Activated naive CD8-positive, alpha-beta T cell treated with anti-CD3 and anti-CD28 coated beads for 36 hours (primary cell): ENCODE results near the gene ARL15. TPM values are rescaled to one million over a fixed set of nuclear protein-coding genes. Genes with fewer than 3 reads are reported as not detected.

Experiments
- DNase-seq: peaks from one replicate; pipeline ENCODE4 v3.0.0; 2021
- H3K27ac Mint-ChIP-seq: one replicate; pipeline ENCODE4 v1.8.0; 2022; ENCODE audit warnings: mild to moderate bottlenecking, moderate library complexity, mixed read lengths
- H3K27me3 Mint-ChIP-seq: one replicate; pipeline ENCODE4 v1.8.0; 2022; ENCODE audit warnings: mild to moderate bottlenecking, mixed read lengths
- H3K36me3 Mint-ChIP-seq: one replicate; pipeline ENCODE4 v1.8.0; 2021; ENCODE audit warnings: mild to moderate bottlenecking, mixed read lengths
- H3K4me1 Mint-ChIP-seq: one replicate; pipeline ENCODE4 v1.8.0; 2021; ENCODE audit warnings: mixed read lengths
- H3K4me3 Mint-ChIP-seq: one replicate; pipeline ENCODE4 v1.8.0; 2022; ENCODE audit warnings: mild to moderate bottlenecking, moderate library complexity, mixed read lengths
- H3K9me3 Mint-ChIP-seq: one replicate; pipeline ENCODE4 v1.8.0; 2022; ENCODE audit warnings: mixed read lengths
- total RNA-seq, 2 experiments: library from RNA; stranded (reverse); gene quantifications; one replicate each; pipeline ENCODE4 v1.2.3, GENCODE V29; 2021

ARL15 gene
- total RNA-seq, 2 experiments from 2014 or later = 4.1 to 5.5 TPM

DNA sequence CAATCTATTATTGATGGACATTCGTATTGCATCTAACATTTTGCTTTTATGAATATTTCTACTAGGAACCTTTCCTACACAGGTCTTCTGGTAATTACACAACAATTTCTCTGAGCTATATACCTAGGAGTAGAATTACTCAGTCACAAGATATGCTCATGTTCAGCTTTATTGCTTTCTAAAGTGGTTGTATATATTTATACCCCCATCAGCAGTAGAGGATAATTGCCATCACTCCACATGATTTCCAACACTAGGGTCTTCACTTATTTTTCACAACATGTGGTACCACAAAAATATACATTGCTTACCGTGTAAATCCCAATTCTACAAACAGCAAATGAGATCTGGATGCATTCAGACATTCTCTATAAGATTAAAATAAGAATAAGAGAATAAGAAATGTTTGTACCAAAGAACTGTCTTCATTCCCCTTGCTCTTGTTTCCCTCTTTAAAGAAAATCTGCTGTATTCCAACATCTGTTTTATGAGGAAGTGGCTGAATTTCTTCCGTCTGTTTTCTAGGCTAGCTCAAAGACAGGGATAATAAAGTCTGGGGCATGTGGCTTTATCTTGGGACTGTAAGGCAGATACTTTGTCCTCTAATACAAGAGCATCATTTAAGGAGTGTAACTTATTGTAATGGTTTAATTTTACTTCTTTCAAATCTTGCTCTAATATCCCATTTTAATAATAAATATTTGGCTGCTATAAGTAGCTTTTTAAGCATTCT, 28.2 kb downstream of the ARL15 start:
- H3K27ac Mint-ChIP-seq = no peak overlapping the region
- no peaks in the 10 kb centered on the region for H3K27me3 Mint-ChIP-seq
- no peak for DNase-seq
- no peak overlapping the region for H3K4me3 Mint-ChIP-seq
- H3K4me1 Mint-ChIP-seq = no peaks in the 10 kb centered on the region
- peaks cover 10% of the 10 kb centered on the region for H3K9me3 Mint-ChIP-seq
- H3K36me3 Mint-ChIP-seq = peaks cover 24% of the 10 kb centered on the region

DNA sequence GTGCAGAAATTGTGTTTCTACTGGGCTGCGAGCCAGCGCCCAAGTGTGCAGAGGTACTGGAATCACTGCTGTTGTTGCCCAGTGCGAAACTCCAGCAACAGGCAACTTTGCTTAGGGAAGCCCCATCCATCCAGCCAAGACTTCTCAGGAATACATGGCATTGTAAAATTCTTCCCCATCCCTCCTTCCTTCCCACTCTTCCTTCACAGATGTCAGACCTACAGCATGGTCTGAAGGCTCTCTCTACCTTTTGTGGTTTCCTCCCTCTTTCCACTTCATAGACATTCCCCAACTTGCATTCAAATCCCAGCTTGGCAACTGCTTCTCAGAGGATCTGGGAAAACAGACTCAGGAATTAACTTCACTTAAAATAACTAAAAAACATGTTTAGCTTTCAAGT, 30.4 kb downstream of the ARL15 start:
- Mint-ChIP-seq H3K9me3 (peaks cover 3% of the 10 kb centered on the region), H3K27me3 (no peaks in the 10 kb centered on the region), H3K4me1 (peaks cover 1% of the 10 kb centered on the region), H3K36me3 (peaks cover 15% of the 10 kb centered on the region), H3K4me3 (no peak overlapping the region), H3K27ac (no peak overlapping the region)
- no peak for DNase-seq

DNA sequence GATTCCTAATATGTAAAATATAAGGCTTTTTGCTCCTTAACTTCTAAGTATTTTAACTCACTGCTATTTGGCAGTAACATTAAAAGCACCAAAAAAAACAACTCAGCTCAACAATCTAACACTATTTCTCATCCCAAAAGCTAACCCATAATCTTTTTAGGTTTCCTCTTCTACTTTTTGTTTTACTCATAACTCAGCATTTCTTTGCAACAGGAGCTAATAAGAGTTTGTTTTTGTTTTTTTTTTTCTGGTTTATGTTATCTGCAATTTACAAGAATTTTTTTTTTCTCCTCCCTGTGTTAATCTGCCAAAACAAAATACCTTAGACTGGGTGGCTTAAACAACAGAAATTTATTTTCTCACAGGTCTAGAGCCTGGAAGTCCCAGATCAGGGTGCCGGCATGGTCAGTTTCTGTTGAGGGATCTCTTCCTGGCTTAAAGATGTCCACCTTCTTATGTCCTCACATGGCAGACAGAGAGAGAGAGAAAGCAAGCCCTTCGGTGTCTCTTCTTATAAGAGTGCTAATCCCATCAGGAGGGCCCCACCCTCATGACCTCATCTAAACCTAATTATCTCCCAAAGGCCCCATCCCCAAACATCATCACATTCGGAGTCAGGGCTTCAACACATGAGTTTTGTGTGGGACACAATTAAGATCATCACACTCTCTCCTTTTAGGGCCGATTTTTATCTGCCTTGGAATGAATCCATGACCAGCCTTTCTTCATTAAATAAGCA, 31.2 kb downstream of the ARL15 start:
- H3K36me3 Mint-ChIP-seq = peaks cover 15% of the 10 kb centered on the region
- H3K4me1 Mint-ChIP-seq = peaks cover 3% of the 10 kb centered on the region
- H3K27me3 Mint-ChIP-seq = no peaks in the 10 kb centered on the region
- H3K9me3 Mint-ChIP-seq = peaks cover 3% of the 10 kb centered on the region
- no peak overlapping the region for H3K27ac Mint-ChIP-seq
- DNase-seq = no peak
- H3K4me3 Mint-ChIP-seq = no peak overlapping the region

DNA sequence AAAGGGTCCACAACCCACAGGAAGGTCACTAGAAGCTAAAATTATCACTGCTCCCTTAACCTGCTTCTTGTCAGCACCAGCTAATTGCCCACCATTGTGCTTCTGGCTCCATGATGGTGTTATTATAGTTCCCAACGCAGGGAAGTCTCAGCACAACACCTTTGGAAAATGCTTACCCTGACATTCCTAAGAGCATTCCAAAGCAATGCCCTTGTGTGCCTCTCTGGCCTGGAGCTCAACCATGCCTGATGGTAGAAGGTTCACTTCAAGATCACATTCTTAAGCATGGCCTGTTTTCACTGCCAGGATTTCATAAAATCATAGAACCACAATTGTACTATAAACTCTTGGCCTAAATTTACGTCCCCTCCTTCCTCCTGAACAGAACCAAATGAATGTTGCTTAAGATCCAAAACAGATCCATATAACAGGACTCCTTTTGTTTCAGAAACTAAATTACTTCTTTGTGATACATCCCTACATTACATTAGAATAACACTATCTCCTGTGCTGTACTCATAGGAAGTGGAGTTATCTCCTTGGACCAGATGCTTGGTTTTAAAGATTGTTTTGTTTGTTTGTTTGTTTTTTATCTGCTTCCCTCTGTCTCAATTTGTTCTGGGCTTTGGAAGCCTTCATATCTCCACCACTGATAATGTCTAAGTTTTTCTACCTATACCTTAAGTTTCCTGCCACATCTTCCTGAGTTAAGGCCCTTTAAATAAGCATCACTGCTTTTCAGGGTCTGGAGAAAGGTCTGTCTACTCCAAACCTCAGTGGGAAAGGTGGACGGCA, 32.1 kb downstream of the ARL15 start:
- H3K27ac Mint-ChIP-seq = no peak overlapping the region
- peaks cover 3% of the 10 kb centered on the region for H3K9me3 Mint-ChIP-seq
- peaks cover 11% of the 10 kb centered on the region for H3K4me1 Mint-ChIP-seq
- no peaks in the 10 kb centered on the region for H3K27me3 Mint-ChIP-seq
- no peak for DNase-seq
- peaks cover 15% of the 10 kb centered on the region for H3K36me3 Mint-ChIP-seq
- H3K4me3 Mint-ChIP-seq = no peak overlapping the region

DNA sequence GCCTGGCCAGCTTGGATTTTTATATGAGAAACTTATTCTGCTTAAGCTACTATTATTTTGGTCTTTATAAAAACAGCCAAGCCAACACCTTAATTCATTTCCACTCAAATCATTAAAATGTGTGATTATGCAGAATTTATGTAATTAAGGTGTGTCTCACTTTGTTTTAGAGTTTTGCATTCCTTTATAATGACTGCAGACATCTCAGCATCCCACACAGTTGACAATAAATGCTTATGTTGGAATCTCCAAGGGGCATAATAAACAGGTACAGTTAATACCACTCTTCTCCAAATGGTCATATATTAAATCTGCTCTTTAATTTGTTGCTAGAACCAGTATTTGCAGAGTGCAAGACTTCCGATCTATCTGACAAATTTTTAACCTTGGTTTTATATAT, 34.3 kb downstream of the ARL15 start:
- Mint-ChIP-seq H3K4me3 (no peak overlapping the region), H3K36me3 (peaks cover 11% of the 10 kb centered on the region), H3K27ac (no peak overlapping the region), H3K4me1 (peaks cover 13% of the 10 kb centered on the region), H3K27me3 (no peaks in the 10 kb centered on the region), H3K9me3 (peaks cover 3% of the 10 kb centered on the region)
- no peak for DNase-seq

DNA sequence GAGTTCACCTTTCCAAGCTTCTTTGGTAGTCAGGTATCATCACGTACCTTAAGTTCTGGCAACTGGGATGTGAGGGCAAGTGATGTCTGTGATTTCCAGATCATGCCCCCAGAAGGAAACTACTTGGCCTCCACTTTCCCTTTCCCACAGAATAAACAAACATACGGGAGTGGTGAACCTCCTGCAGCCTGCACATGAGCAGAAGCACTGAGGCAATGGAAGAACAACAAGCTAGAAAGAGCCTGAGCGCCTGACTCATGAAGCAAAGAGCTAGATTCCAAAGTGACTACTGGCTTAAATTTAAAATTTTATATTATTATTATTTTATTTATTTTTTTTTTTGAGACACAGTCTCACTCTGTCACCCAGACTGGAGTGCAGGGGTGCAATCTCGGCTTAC, 35.0 kb downstream of the ARL15 start:
- H3K27ac Mint-ChIP-seq = no peak overlapping the region
- no peak for DNase-seq
- no peak overlapping the region for H3K4me3 Mint-ChIP-seq
- H3K27me3 Mint-ChIP-seq = no peaks in the 10 kb centered on the region
- peaks cover 10% of the 10 kb centered on the region for H3K36me3 Mint-ChIP-seq
- peaks cover 13% of the 10 kb centered on the region for H3K4me1 Mint-ChIP-seq
- H3K9me3 Mint-ChIP-seq = peaks cover 3% of the 10 kb centered on the region

DNA sequence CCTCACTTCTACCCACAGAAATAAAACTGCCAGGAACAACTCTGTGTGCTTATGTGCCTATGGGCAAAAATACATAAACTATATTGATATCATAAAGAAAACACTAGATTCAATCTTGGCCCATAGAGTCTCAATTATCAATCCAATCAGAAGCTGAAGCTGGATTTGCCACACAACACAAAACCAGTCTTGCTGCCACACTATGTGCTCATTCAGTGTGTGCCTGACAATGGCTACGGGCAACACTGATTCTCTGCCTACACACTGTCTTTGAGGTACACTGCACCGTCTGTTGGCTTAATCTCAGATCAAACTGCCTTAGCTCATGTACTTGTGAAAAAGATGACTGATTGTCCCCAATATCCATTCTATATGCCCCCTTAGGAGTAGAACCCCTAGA, 35.4 kb downstream of the ARL15 start:
- no peak for DNase-seq
- H3K9me3 Mint-ChIP-seq = no peaks in the 10 kb centered on the region
- peaks cover 5% of the 10 kb centered on the region for H3K36me3 Mint-ChIP-seq
- H3K4me1 Mint-ChIP-seq = peaks cover 13% of the 10 kb centered on the region
- no peak overlapping the region for H3K4me3 Mint-ChIP-seq
- H3K27ac Mint-ChIP-seq = no peak overlapping the region
- no peaks in the 10 kb centered on the region for H3K27me3 Mint-ChIP-seq

DNA sequence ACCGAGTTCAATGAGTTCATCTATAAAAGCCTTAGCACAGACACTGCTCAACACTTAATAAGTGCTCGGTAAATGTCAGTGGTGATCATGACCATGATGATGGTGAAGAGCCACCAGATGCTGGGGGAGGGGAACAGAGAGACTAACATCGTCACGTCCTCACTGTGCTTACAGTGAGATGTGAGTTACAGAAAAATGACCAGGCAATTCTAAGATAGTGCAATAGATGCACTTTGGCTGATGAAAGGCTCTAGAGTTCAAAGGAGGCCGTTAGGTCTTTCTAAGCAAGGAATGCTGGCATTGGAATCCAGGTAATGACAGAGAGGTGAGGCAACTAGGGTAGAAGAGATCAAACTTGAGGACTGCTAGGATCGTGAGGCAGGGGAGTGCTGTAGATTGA, 36.7 kb downstream of the ARL15 start:
- no peak overlapping the region for H3K27ac Mint-ChIP-seq
- no peaks in the 10 kb centered on the region for H3K9me3 Mint-ChIP-seq
- H3K4me3 Mint-ChIP-seq = no peak overlapping the region
- H3K4me1 Mint-ChIP-seq = peaks cover 13% of the 10 kb centered on the region
- peaks cover 2% of the 10 kb centered on the region for H3K36me3 Mint-ChIP-seq
- H3K27me3 Mint-ChIP-seq = no peaks in the 10 kb centered on the region
- no peak for DNase-seq

DNA sequence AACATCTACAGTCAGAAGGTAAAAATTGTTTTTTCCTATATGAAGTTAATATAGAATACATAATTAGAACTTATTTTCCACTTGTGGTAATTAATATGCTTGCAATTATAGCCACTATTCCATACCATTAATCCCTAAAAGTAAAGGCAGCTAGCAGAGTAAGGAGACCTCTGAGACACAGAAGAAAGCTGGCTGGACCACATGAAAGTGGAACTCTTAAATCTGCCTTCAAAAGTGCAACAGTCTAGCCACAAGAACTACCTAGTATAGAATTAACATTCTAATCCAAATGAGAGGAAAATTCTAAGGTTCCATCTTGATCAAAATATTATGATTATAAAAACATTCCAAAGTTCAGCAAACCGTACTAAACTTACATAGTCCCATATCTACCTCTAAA, 37.6 kb downstream of the ARL15 start:
- Mint-ChIP-seq H3K36me3 (peaks cover 2% of the 10 kb centered on the region), H3K4me1 (peaks cover 13% of the 10 kb centered on the region), H3K27me3 (no peaks in the 10 kb centered on the region), H3K27ac (no peak overlapping the region), H3K9me3 (no peaks in the 10 kb centered on the region), H3K4me3 (no peak overlapping the region)
- DNase-seq = no peak

DNA sequence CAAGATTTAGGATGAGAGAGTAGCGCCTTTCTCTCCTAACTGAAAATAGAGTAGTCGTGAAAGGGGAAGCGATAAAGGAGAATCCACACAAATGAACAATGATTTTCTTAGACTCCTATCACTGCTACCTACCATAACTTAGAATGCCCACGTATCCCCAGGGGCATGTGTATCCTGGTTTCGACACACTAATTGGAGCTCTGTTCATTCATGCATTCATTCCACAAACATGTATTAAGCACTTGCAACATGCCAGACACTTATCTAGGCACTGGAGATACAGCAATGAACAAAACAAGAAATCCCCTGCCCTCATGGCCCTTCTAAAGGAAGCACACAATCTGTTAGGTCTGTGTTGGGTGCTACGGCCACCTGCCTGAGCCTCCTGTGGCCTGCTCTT, 40.0 kb downstream of the ARL15 start:
- no peak for DNase-seq
- Mint-ChIP-seq H3K36me3 (no peaks in the 10 kb centered on the region), H3K27ac (no peak overlapping the region), H3K9me3 (no peaks in the 10 kb centered on the region), H3K4me1 (peaks cover 13% of the 10 kb centered on the region), H3K27me3 (no peaks in the 10 kb centered on the region), H3K4me3 (no peak overlapping the region)

DNA sequence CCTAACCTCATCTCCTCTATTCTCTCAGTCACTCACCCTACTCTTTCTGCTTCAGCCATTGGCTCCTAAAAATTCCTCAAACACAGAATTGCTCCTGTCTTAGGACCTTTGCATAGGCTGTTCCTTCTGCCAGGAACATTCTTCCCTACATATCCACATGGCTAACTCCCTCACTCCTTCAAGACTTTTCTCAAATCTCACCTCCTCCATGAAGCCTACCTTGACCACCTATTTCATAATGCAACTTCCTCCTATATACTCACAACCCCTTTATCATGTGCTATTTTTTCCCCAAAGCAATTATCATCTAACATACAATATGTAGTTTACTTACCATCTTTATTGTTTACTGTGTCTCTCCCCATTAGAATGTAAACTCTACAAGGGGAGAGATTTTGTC, 45.8 kb downstream of the ARL15 start:
- DNase-seq = no peak
- H3K27ac Mint-ChIP-seq = no peak overlapping the region
- no peak overlapping the region for H3K4me3 Mint-ChIP-seq
- peaks cover 5% of the 10 kb centered on the region for H3K4me1 Mint-ChIP-seq
- H3K9me3 Mint-ChIP-seq = peaks cover 1% of the 10 kb centered on the region
- peaks cover 3% of the 10 kb centered on the region for H3K36me3 Mint-ChIP-seq
- no peaks in the 10 kb centered on the region for H3K27me3 Mint-ChIP-seq

DNA sequence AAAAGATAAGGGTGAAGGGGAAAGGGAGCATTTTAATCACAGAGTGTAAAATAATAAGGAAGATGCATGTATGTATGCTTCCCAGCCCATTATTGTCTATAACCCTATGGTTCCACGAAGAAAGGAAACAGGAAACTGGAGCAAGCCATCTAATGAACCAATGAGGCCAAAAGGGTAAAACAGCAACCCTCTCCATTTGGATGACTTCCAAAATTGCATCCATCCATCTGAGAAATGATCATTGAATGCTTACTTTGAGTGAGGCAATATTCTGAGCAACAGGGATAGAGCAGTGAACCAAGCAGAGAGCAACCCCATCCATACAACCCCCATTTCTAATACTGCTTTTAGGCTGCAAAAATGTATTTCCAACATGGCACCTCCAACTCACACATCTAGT, 46.9 kb downstream of the ARL15 start:
- Mint-ChIP-seq H3K9me3 (peaks cover 1% of the 10 kb centered on the region), H3K27ac (no peak overlapping the region), H3K4me1 (peaks cover 10% of the 10 kb centered on the region), H3K4me3 (no peak overlapping the region), H3K27me3 (no peaks in the 10 kb centered on the region), H3K36me3 (peaks cover 3% of the 10 kb centered on the region)
- DNase-seq = no peak

DNA sequence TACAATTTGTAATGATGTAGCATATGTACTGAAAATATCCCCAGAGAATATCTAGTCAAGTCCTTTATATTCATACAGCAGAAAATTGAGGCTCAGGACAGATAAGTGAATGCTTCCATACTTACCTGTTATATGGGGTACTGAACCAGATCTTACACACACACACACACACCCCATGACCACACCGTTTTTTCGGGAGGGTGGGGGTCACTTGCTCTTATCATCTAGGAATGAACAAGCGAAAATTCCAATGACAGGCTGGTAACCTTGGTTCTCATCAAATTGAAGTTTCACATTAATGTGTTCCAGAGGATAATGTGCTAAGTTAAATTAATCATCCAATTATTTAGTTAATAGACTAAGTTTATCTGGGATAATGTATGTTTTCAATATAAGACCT, 48.8 kb downstream of the ARL15 start:
- Mint-ChIP-seq H3K27me3 (no peaks in the 10 kb centered on the region), H3K27ac (no peak overlapping the region), H3K9me3 (peaks cover 1% of the 10 kb centered on the region), H3K36me3 (peaks cover 3% of the 10 kb centered on the region), H3K4me1 (peaks cover 15% of the 10 kb centered on the region), H3K4me3 (no peak overlapping the region)
- DNase-seq = no peak

DNA sequence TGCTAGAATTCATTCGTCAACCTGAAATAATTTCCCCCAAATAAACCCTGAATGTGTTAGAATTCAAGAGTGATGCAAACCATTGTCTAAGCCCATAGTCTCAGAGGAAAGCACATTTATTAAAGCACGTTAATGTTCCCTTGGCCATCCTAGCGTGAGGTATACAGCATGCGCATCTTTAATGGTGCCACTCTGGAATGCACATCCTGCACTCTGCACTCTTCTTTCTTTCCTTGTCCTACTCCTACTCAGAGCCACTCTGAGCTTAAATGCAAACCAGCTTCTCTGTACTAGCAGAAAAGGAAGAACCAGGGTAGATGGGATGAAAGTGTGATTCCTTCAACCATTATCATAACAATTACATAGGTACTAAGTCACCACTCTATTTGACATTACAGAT, 50.4 kb downstream of the ARL15 start:
- DNase-seq = no peak
- H3K36me3 Mint-ChIP-seq = peaks cover 3% of the 10 kb centered on the region
- peaks cover 26% of the 10 kb centered on the region for H3K4me1 Mint-ChIP-seq
- H3K9me3 Mint-ChIP-seq = peaks cover 1% of the 10 kb centered on the region
- H3K4me3 Mint-ChIP-seq = no peak overlapping the region
- H3K27me3 Mint-ChIP-seq = no peaks in the 10 kb centered on the region
- no peak overlapping the region for H3K27ac Mint-ChIP-seq

DNA sequence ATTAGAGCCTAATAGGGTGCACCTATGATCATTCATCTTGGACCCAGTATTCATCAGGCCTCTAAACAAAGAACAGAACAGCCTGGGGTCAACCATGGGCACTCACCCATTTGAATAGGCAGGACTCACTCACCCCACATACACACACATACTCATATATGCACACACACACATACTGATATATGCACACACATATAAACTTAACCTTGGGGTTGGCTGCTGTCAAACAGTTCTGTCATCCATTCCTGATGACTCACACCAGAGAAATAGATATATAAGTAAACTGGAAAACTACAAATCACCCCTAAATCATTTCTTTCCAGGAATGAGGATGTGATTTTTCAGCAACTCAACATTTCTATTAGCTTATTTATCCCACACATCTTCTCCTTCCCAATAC, 51.3 kb downstream of the ARL15 start:
- H3K36me3 Mint-ChIP-seq = peaks cover under 1% of the 10 kb centered on the region
- no peaks in the 10 kb centered on the region for H3K27me3 Mint-ChIP-seq
- H3K27ac Mint-ChIP-seq = no peak overlapping the region
- DNase-seq = no peak
- peaks cover 26% of the 10 kb centered on the region for H3K4me1 Mint-ChIP-seq
- peaks cover under 1% of the 10 kb centered on the region for H3K9me3 Mint-ChIP-seq
- H3K4me3 Mint-ChIP-seq = no peak overlapping the region
